T-helper 17 cell (primary cell): ENCODE results near the gene LYST. TPM values are rescaled to one million over a fixed set of nuclear protein-coding genes. Genes with fewer than 3 reads are reported as not detected.

Experiments used
- ATAC-seq: fragments of 150-1000 bp; cut with Tn5 transposase; 2 replicates; pipeline ENCODE4 v1.10.0; 2021; ENCODE audit warnings: mild to moderate bottlenecking, moderate library complexity
- DNase-seq, 3 donors: peaks; one replicate each; pipeline versions ENCODE4 v3.0.0 to v3.0.0-alpha.2; 2020 to 2021
- H3K9me3 ChIP-seq: one replicate; pipeline ENCODE4 v1.7.0; 2013; ENCODE audit warnings: low read length, mild to moderate bottlenecking; ENCODE audit not compliant: control insufficient read depth, poor library complexity, severe bottlenecking
- H3K27ac Mint-ChIP-seq: one replicate; pipeline ENCODE4 v1.8.0; 2022; ENCODE audit warnings: mild to moderate bottlenecking, moderate library complexity, mixed read lengths
- H3K27me3 Mint-ChIP-seq: one replicate; pipeline ENCODE4 v1.8.0; 2022; ENCODE audit warnings: mixed read lengths
- H3K36me3 Mint-ChIP-seq: one replicate; pipeline ENCODE4 v1.8.0; 2022; ENCODE audit warnings: low read depth, mixed read lengths
- H3K4me1 Mint-ChIP-seq: one replicate; pipeline ENCODE4 v1.8.0; 2022; ENCODE audit warnings: mild to moderate bottlenecking, mixed read lengths
- H3K4me3 Mint-ChIP-seq: one replicate; pipeline ENCODE4 v1.8.0; 2022; ENCODE audit warnings: mild to moderate bottlenecking, moderate library complexity, mixed read lengths
- total RNA-seq, 4 donors: library from RNA in 2 of 4; stranded (reverse) in 2 of 4; gene quantifications; one replicate each; pipeline ENCODE4 v1.2.3 and lab custom pipeline; 2022 to 2026

LYST gene
- total RNA-seq, 2 donors from 2014 or later = 24.5 to 29.6 TPM

- H3K36me3 Mint-ChIP-seq = no peaks in the 10 kb centered on the region
- H3K4me1 Mint-ChIP-seq = peaks cover 19% of the 10 kb centered on the region
- no peaks in the 10 kb centered on the region for H3K9me3 ChIP-seq
- peaks cover 8% of the 10 kb centered on the region for H3K27me3 Mint-ChIP-seq
- DNase-seq (no peak), ATAC-seq (peak; percentile 66)
- H3K4me3 Mint-ChIP-seq = peak overlapping the region; percentile 1
- peak overlapping the region; percentile 86 for H3K27ac Mint-ChIP-seq
These were observed 9.7 kb upstream of the LYST start for GRCh38 chr1:235876402-235876841.

- ATAC-seq = no peak
- peaks cover 19% of the 10 kb centered on the region for H3K4me1 Mint-ChIP-seq
- DNase-seq = no peak
- H3K9me3 ChIP-seq = no peaks in the 10 kb centered on the region
- peak overlapping the region; percentile 24 for H3K27ac Mint-ChIP-seq
- peaks cover 4% of the 10 kb centered on the region for H3K27me3 Mint-ChIP-seq
- no peak overlapping the region for H3K4me3 Mint-ChIP-seq
- H3K36me3 Mint-ChIP-seq = no peaks in the 10 kb centered on the region
These were observed 8.4 kb upstream of the LYST start for GRCh38 chr1:235875036-235875597.

- DNase-seq (no peak), ATAC-seq (no peak)
- peaks cover 23% of the 10 kb centered on the region for H3K4me1 Mint-ChIP-seq
- no peak overlapping the region for H3K4me3 Mint-ChIP-seq
- H3K36me3 Mint-ChIP-seq = no peaks in the 10 kb centered on the region
- H3K27me3 Mint-ChIP-seq = no peaks in the 10 kb centered on the region
- H3K9me3 ChIP-seq = no peaks in the 10 kb centered on the region
- H3K27ac Mint-ChIP-seq = peak overlapping the region; percentile 24
These were observed 7.6 kb upstream of the LYST start for GRCh38 chr1:235874261-235874660.

GRCh38 chr1:235873571-235873970 is 6.9 kb upstream of the LYST start:
- ATAC-seq (no peak), DNase-seq (no peak)
- peaks cover 23% of the 10 kb centered on the region for H3K4me1 Mint-ChIP-seq
- H3K27ac Mint-ChIP-seq = peak overlapping the region; percentile 81
- H3K4me3 Mint-ChIP-seq = peak overlapping the region; percentile 15
- no peaks in the 10 kb centered on the region for H3K36me3 Mint-ChIP-seq
- H3K9me3 ChIP-seq = no peaks in the 10 kb centered on the region
- H3K27me3 Mint-ChIP-seq = no peaks in the 10 kb centered on the region

- no peaks in the 10 kb centered on the region for H3K36me3 Mint-ChIP-seq
- H3K9me3 ChIP-seq = no peaks in the 10 kb centered on the region
- DNase-seq (no peak), ATAC-seq (no peak)
- H3K4me1 Mint-ChIP-seq = peaks cover 27% of the 10 kb centered on the region
- no peaks in the 10 kb centered on the region for H3K27me3 Mint-ChIP-seq
- H3K4me3 Mint-ChIP-seq = no peak overlapping the region
- peak overlapping the region; percentile 81 for H3K27ac Mint-ChIP-seq
These were observed 6.3 kb upstream of the LYST start for GRCh38 chr1:235873045-235873444.

GRCh38 chr1:235872270-235872669 is 5.6 kb upstream of the LYST start:
- no peak overlapping the region for H3K4me3 Mint-ChIP-seq
- H3K27me3 Mint-ChIP-seq = no peaks in the 10 kb centered on the region
- ATAC-seq = no peak
- H3K4me1 Mint-ChIP-seq = peaks cover 30% of the 10 kb centered on the region
- no peaks in the 10 kb centered on the region for H3K36me3 Mint-ChIP-seq
- H3K9me3 ChIP-seq = no peaks in the 10 kb centered on the region
- no peak for DNase-seq
- peak overlapping the region; percentile 81 for H3K27ac Mint-ChIP-seq

- Mint-ChIP-seq H3K4me1 (peaks cover 42% of the 10 kb centered on the region), H3K27me3 (no peaks in the 10 kb centered on the region), H3K27ac (peak overlapping the region; percentile 99), H3K36me3 (peaks cover 5% of the 10 kb centered on the region), H3K4me3 (peak overlapping the region; percentile 98)
- ATAC-seq (peak; percentile 58), DNase-seq (peak in 2 of 3 donors; percentile 17 to 45)
- no peaks in the 10 kb centered on the region for H3K9me3 ChIP-seq
These were observed 1.3 kb upstream of the LYST start for GRCh38 chr1:235867903-235868469.

- H3K4me1 Mint-ChIP-seq = peaks cover 39% of the 10 kb centered on the region
- H3K36me3 Mint-ChIP-seq = peaks cover 5% of the 10 kb centered on the region
- ATAC-seq (peak; percentile 76), DNase-seq (peak; percentile 96 to 99 (median 98))
- peak overlapping the region; percentile 99 for H3K27ac Mint-ChIP-seq
- no peaks in the 10 kb centered on the region for H3K27me3 Mint-ChIP-seq
- peak overlapping the region; percentile 98 for H3K4me3 Mint-ChIP-seq
- no peaks in the 10 kb centered on the region for H3K9me3 ChIP-seq
These were observed 473 bp upstream of the LYST start for GRCh38 chr1:235866913-235867845.

GRCh38 chr1:235865565-235866204 is 1.0 kb downstream of the LYST start:
- no peak for DNase-seq
- no peaks in the 10 kb centered on the region for H3K27me3 Mint-ChIP-seq
- H3K4me1 Mint-ChIP-seq = peaks cover 41% of the 10 kb centered on the region
- peak overlapping the region; percentile 98 for H3K4me3 Mint-ChIP-seq
- peak overlapping the region; percentile 99 for H3K27ac Mint-ChIP-seq
- H3K36me3 Mint-ChIP-seq = peaks cover 5% of the 10 kb centered on the region
- no peaks in the 10 kb centered on the region for H3K9me3 ChIP-seq
- ATAC-seq = no peak

- no peaks in the 10 kb centered on the region for H3K9me3 ChIP-seq
- ATAC-seq = no peak
- no peaks in the 10 kb centered on the region for H3K27me3 Mint-ChIP-seq
- peaks cover 41% of the 10 kb centered on the region for H3K4me1 Mint-ChIP-seq
- peak overlapping the region; percentile 99 for H3K27ac Mint-ChIP-seq
- H3K36me3 Mint-ChIP-seq = peaks cover 5% of the 10 kb centered on the region
- H3K4me3 Mint-ChIP-seq = peak overlapping the region; percentile 98
- no peak for DNase-seq
These were observed 1.7 kb downstream of the LYST start for GRCh38 chr1:235864931-235865525.

GRCh38 chr1:235864469-235864868 is 2.2 kb downstream of the LYST start:
- no peak overlapping the region for H3K4me3 Mint-ChIP-seq
- no peaks in the 10 kb centered on the region for H3K27me3 Mint-ChIP-seq
- H3K4me1 Mint-ChIP-seq = peaks cover 37% of the 10 kb centered on the region
- H3K27ac Mint-ChIP-seq = peak overlapping the region; percentile 99
- no peaks in the 10 kb centered on the region for H3K9me3 ChIP-seq
- DNase-seq = no peak
- peaks cover 5% of the 10 kb centered on the region for H3K36me3 Mint-ChIP-seq
- ATAC-seq = no peak

GRCh38 chr1:235863699-235864093 is 3.0 kb downstream of the LYST start:
- peaks cover 37% of the 10 kb centered on the region for H3K4me1 Mint-ChIP-seq
- DNase-seq (no peak), ATAC-seq (no peak)
- H3K27me3 Mint-ChIP-seq = no peaks in the 10 kb centered on the region
- peak overlapping the region; percentile 99 for H3K27ac Mint-ChIP-seq
- no peak overlapping the region for H3K4me3 Mint-ChIP-seq
- no peaks in the 10 kb centered on the region for H3K9me3 ChIP-seq
- H3K36me3 Mint-ChIP-seq = peaks cover 5% of the 10 kb centered on the region

GRCh38 chr1:235861857-235862256 is 4.8 kb downstream of the LYST start:
- H3K4me1 Mint-ChIP-seq = peaks cover 32% of the 10 kb centered on the region
- ATAC-seq (no peak), DNase-seq (no peak)
- H3K27me3 Mint-ChIP-seq = no peaks in the 10 kb centered on the region
- no peak overlapping the region for H3K4me3 Mint-ChIP-seq
- H3K27ac Mint-ChIP-seq = no peak overlapping the region
- no peaks in the 10 kb centered on the region for H3K9me3 ChIP-seq
- peaks cover 5% of the 10 kb centered on the region for H3K36me3 Mint-ChIP-seq
